ENCODE data around the gene ARL3. TPM values are rescaled to one million over a fixed set of nuclear protein-coding genes. Genes with fewer than 3 reads are reported as not detected.

ARL3 gene
- total and polyA plus RNA-seq, 2 of the 4 experiments (the other 2 are of a cell fraction): 5.0 to 14.3 TPM

DNA sequence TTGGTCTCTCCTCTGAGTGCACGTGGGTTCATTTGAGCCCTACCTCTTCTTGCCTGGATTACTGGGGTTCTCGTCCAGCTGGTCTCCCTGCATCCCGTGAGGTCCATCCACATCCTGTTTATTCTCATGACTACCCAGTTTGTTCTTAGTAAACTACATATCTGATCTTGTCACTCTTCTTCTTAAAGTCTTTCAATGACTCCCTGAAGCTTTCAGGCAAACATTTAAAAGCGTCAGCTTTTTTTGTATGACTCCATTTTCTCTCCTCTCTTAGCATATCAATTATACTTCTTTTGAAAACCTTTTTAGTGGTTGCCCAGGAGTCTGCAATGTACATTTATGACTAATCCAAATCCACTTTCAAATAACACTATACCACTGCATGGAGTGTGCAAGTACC lies 7.8 kb upstream of the ARL3 start:
- Histone ChIP-seq H3K4me1 (ENCODE audit: control insufficient read depth, insufficient read depth, low read length) (peaks cover 8% of the 10 kb centered on the region), H3K9me3 (ENCODE audit: control insufficient read depth, insufficient read depth, low read length) (no peaks in the 10 kb centered on the region), H3K9ac (ENCODE audit: low read depth, low read length) (no peak overlapping the region), H4K8ac (ENCODE audit: low read depth in 2 of 2, low read length in 2 of 2) (peak overlapping the region in 1 of 2 experiments; percentile 21; a peak in 1 of 4 replicates), H3K27ac (ENCODE audit: insufficient read depth, low read length) (no peak overlapping the region), H4K5ac (ENCODE audit: low read depth, low read length) (no peak overlapping the region), H3K36me3 (ENCODE audit: control insufficient read depth, insufficient read depth, low read length) (no peaks in the 10 kb centered on the region), H2AK9ac (replicated peaks; ENCODE audit: low read depth, low read length, poor library complexity) (no peak overlapping the region), H4K20me1 (ENCODE audit: insufficient read depth, low read length) (peaks cover 3% of the 10 kb centered on the region), H2BK5ac (ENCODE audit: low read depth, low read length, poor library complexity, severe bottlenecking) (no peak overlapping the region), H2BK15ac (ENCODE audit: low read depth, low read length) (no peak overlapping the region; the same call in 2 of the 3 replicates), H2BK120ac (ENCODE audit: low read depth, low read length) (no peak overlapping the region), H3K27me3 (ENCODE audit: control insufficient read depth, insufficient read depth, low read length) (no peaks in the 10 kb centered on the region), H3K4me3 (ENCODE audit: insufficient read depth, low read depth, low read length) (no peak overlapping the region), H3K23ac (ENCODE audit: low read depth, low read length) (peak overlapping the region; percentile 17; the same call in 1 of the 2 replicates), H3K79me1 (ENCODE audit: low read depth in 1 of 2, low read length in 2 of 2) (peaks cover 18 to 32% of the 10 kb centered on the region in 2 experiments), H3K9me1 (ENCODE audit: insufficient read depth, low read length) (peaks cover 13% of the 10 kb centered on the region), H4K91ac (ENCODE audit: insufficient read depth, low read depth, low read length) (no peak overlapping the region), H2AFZ (replicated peaks; ENCODE audit: low read length, poor library complexity) (no peak overlapping the region), H3K14ac (replicated peaks; ENCODE audit: low read depth, low read length) (no peak overlapping the region; the same call in 1 of the 2 replicates), H3K4ac (ENCODE audit: low read depth, low read length) (no peak overlapping the region), H2BK20ac (ENCODE audit: low read depth, low read length) (no peak overlapping the region), H3K18ac (ENCODE audit: low read depth, low read length) (no peak overlapping the region), H2AK5ac (ENCODE audit: low read depth, low read length) (no peak overlapping the region), H3K56ac (ENCODE audit: extremely low read depth, insufficient read depth, low read length) (no peak overlapping the region), H3K4me2 (ENCODE audit: low read depth, low read length) (no peak overlapping the region)
- TF ChIP-seq CHD1 (IDR thresholded peaks at IDR 0.05; ENCODE audit: low read depth, low read length): no peak
- in situ Hi-C loops (cut with MboI; ENCODE audit: low sequenced_read_pairs): no loop called here
- dilution Hi-C loops (cut with HindIII; ENCODE audit: low sequenced_read_pairs, unreplicated experiment): no loop called here
- BruUV-seq (replicated peaks): no TSS peak
- ChIA-PET POLR2A (ENCODE audit: unreplicated experiment) (no interaction called here), CTCF (no interaction called here)
- intact Hi-C loops (cut with micrococcal nuclease): loop anchor here (10.0 kb wide), 1 partner anchor 523 kb away; the partner anchor contains the start of gene RPEL1
- no peak for ATAC-seq (ENCODE audit: low read depth)
- DNase-seq: no peak
- WGBS, 2 experiments (ENCODE audit: extremely low coverage in 2 of 2, insufficient read length in 1 of 2): 64% methylated on average over 3 of the region's 4 CpGs; no CpG with 5 or more reads in 1 of the 2 experiments

Measured in IMR-90 (cell line).